ENCODE data around the gene TMPRSS9.

The TMPRSS9 gene

DNA sequence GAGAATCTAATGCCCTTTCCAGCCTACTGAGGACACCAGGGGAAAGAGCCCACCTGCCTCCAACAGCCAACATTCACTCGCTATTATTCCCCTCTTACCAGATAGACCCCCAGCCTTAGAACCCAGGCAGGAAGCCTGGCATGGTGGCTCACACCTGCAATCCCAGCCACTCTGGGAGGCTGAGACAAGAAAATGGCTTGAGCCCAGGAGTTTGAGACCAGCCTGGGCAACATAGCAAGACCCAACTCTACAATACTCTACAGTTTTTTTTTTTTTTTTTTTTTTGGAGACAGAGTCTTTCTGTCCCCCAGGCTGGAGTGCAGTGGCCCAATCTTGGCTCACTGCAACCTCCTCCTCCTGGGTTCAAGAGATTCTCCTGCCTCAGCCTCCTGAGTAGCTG, 100.2 kb downstream of the TMPRSS9 start:
- ChIA-PET POLR2A (interaction anchor here (0.6 to 5.7 kb wide), 3 partner anchors 12 to 164 kb away, joined by 3 to 62 read pairs (median 3); partner anchors contain the start of gene GADD45B), CTCF (interaction anchor here (0.9 kb wide), 1 partner anchor 160 kb away, joined by 6 read pairs; no protein-coding TSS in a partner anchor)
- H3K27ac ChIP-seq (ENCODE audit: extremely low read depth, low read depth, low read length): no peak overlapping the region
- no peaks in the 10 kb centered on the region for H3K36me3 ChIP-seq (ENCODE audit: control insufficient read depth in 2 of 2, insufficient read depth in 1 of 2, low read length in 2 of 2)
- TF ChIP-seq ZBTB1 (tag by site-specific recombination; IDR thresholded peaks at IDR 0.05): no peak
- peak; percentile 78; the same call in 1 of the 2 replicates for TF ChIP-seq ZNF121 (tag by site-specific recombination; IDR thresholded peaks at IDR 0.05)
- H3K9me3 ChIP-seq (ENCODE audit: control insufficient read depth, insufficient read depth, low read depth, low read length): no peaks in the 10 kb centered on the region
- no peak overlapping the region for H3K4me3 ChIP-seq (ENCODE audit: low read depth, low read length)
- H3K4me1 ChIP-seq (ENCODE audit: control insufficient read depth, insufficient read depth, low read length): no peaks in the 10 kb centered on the region; the same call in 1 of the 2 replicates

DNA sequence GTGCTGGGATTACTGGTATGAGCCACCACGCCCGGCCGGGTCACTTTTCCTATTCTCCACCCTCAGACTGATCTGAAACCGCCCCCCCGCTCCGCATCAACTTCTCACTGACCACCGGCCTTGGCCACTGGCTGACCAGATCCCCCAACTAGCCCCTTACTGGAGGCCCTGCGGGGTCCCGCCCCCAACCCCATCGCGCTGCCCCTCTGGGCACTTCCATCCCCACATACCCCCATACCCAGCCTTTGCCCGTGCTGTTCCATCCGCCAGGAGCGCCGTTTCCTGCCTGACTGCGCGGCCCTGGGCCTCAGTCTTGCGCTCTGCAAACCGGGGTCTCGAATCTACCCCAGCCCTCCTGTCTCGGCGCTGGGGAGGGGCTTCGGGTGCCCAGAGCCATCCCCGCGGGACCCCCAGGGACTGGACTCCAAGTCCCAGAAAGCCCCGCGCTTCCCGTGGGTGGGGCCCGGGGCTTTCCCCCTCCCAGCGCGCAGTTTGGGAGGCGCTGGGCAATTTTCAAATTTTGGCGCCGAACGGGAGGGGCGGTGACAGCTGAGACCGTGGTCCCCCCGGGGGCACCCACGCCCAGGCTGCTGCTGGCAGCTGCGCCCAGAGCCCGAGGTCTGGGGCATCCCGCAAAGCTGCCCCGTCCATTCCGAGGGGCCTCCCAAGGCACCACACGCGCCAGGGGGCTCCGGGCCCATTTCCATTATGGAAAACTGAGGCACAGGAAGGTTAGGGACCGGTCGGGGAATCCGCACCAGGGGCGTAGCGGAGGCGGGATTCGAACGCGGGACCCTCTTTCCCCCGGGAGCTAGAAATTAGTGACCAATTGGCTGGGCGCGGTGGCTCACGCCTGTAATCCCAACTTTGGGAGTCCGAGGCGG, 101.9 kb downstream of the TMPRSS9 start:
- CTCF ChIA-PET: interaction anchor here (0.6 to 3.5 kb wide), 3 partner anchors 12 to 149 kb away, joined by 4 to 13 read pairs (median 6); no protein-coding TSS in a partner anchor
- TF ChIP-seq ZBTB21 (tag by site-specific recombination; IDR thresholded peaks at IDR 0.05) (no peak), ZNF2 (tag by site-specific recombination; IDR thresholded peaks at IDR 0.05) (no peak), GLIS1 (tag by site-specific recombination; IDR thresholded peaks at IDR 0.05) (peak; percentile 64), ZNF366 (tag by site-specific recombination; conservative IDR thresholded peaks at IDR 0.05) (no peak), SCRT2 (tag by site-specific recombination; IDR thresholded peaks at IDR 0.05) (no peak), ZNF747 (tag by site-specific recombination; IDR thresholded peaks at IDR 0.05) (no peak), ZFHX2 (tag by site-specific recombination; conservative IDR thresholded peaks at IDR 0.05) (peak; percentile 28), ZNF211 (tag by site-specific recombination; IDR thresholded peaks at IDR 0.05; ENCODE audit: low read depth) (no peak), KLF8 (tag by site-specific recombination; IDR thresholded peaks at IDR 0.05) (0 out of 2 replicates have a peak, but pooled peaks have one; percentile 42), ZNF548 (tag by site-specific recombination; IDR thresholded peaks at IDR 0.05) (no peak), ZNF558 (tag by site-specific recombination; IDR thresholded peaks at IDR 0.05) (no peak), ZNF600 (tag by site-specific recombination; IDR thresholded peaks at IDR 0.05) (no peak), ZNF121 (tag by site-specific recombination; IDR thresholded peaks at IDR 0.05) (0 out of 2 replicates have a peak, but pooled peaks have one; percentile 31), ZNF701 (tag by site-specific recombination; IDR thresholded peaks at IDR 0.05) (no peak), PRDM1 (tag by site-specific recombination; IDR thresholded peaks at IDR 0.05) (no peak), RBAK (tag by site-specific recombination; IDR thresholded peaks at IDR 0.05) (no peak), KLF7 (tag by site-specific recombination; IDR thresholded peaks at IDR 0.05; ENCODE audit: borderline replicate concordance) (no peak), ZNF510 (tag by site-specific recombination; IDR thresholded peaks at IDR 0.05; ENCODE audit: insufficient replicate concordance) (no peak), KLF1 (tag by site-specific recombination; IDR thresholded peaks at IDR 0.05) (peak; percentile 48), ZBTB48 (tag by site-specific recombination; IDR thresholded peaks at IDR 0.05) (peak; percentile 38; the same call in 1 of the 2 replicates)
- TF ChIP-seq, protein P1, sequence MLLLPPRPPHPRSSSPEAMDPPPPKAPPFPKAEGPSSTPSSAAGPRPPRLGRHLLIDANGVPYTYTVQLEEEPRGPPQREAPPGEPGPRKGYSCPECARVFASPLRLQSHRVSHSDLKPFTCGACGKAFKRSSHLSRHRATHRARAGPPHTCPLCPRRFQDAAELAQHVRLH (tag by site-specific recombination; IDR thresholded peaks at IDR 0.05): no peak
- TF ChIP-seq, protein P2, sequence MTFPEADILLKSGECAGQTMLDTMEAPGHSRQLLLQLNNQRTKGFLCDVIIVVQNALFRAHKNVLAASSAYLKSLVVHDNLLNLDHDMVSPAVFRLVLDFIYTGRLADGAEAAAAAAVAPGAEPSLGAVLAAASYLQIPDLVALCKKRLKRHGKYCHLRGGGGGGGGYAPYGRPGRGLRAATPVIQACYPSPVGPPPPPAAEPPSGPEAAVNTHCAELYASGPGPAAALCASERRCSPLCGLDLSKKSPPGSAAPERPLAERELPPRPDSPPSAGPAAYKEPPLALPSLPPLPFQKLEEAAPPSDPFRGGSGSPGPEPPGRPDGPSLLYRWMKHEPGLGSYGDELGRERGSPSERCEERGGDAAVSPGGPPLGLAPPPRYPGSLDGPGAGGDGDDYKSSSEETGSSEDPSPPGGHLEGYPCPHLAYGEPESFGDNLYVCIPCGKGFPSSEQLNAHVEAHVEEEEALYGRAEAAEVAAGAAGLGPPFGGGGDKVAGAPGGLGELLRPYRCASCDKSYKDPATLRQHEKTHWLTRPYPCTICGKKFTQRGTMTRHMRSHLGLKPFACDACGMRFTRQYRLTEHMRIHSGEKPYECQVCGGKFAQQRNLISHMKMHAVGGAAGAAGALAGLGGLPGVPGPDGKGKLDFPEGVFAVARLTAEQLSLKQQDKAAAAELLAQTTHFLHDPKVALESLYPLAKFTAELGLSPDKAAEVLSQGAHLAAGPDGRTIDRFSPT (tag by site-specific recombination; IDR thresholded peaks at IDR 0.05): peak; percentile 52; the same call in 1 of the 2 replicates
- TF ChIP-seq, protein P3, sequence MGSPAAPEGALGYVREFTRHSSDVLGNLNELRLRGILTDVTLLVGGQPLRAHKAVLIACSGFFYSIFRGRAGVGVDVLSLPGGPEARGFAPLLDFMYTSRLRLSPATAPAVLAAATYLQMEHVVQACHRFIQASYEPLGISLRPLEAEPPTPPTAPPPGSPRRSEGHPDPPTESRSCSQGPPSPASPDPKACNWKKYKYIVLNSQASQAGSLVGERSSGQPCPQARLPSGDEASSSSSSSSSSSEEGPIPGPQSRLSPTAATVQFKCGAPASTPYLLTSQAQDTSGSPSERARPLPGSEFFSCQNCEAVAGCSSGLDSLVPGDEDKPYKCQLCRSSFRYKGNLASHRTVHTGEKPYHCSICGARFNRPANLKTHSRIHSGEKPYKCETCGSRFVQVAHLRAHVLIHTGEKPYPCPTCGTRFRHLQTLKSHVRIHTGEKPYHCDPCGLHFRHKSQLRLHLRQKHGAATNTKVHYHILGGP (tag by site-specific recombination; IDR thresholded peaks at IDR 0.05): no peak
- TF ChIP-seq, protein P4, sequence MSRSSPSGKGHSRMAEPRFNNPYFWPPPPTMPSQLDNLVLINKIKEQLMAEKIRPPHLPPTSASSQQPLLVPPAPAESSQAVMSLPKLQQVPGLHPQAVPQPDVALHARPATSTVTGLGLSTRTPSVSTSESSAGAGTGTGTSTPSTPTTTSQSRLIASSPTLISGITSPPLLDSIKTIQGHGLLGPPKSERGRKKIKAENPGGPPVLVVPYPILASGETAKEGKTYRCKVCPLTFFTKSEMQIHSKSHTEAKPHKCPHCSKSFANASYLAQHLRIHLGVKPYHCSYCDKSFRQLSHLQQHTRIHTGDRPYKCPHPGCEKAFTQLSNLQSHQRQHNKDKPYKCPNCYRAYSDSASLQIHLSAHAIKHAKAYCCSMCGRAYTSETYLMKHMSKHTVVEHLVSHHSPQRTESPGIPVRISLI (tag by site-specific recombination; IDR thresholded peaks at IDR 0.05): no peak
- TF ChIP-seq, protein P5, sequence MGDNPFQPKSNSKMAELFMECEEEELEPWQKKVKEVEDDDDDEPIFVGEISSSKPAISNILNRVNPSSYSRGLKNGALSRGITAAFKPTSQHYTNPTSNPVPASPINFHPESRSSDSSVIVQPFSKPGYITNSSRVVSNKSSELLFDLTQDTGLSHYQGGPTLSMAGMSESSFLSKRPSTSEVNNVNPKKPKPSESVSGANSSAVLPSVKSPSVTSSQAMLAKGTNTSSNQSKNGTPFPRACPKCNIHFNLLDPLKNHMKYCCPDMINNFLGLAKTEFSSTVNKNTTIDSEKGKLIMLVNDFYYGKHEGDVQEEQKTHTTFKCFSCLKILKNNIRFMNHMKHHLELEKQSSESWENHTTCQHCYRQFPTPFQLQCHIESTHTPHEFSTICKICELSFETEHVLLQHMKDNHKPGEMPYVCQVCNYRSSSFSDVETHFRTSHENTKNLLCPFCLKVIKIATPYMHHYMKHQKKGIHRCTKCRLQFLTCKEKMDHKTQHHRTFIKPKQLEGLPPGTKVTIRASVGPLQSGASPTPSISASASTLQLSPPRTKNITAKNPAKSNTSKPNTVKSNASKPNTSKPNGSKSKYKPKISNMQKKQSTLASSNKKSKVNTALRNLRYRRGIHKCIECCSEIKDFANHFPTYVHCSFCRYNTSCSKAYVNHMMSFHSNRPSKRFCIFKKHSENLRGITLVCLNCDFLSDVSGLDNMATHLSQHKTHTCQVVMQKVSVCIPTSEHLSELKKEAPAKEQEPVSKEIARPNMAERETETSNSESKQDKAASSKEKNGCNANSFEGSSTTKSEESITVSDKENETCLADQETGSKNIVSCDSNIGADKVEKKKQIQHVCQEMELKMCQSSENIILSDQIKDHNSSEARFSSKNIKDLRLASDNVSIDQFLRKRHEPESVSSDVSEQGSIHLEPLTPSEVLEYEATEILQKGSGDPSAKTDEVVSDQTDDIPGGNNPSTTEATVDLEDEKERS (tag by site-specific recombination; IDR thresholded peaks at IDR 0.05): no peak

More for the DNA sequence above, 101.9 kb downstream of the TMPRSS9 start:
- POLR2A ChIA-PET: interaction anchor here (0.5 to 5.7 kb wide), 6 partner anchors 8 to 133 kb away, joined by 3 to 62 read pairs (median 4); partner anchors contain the start of genes GADD45B and TIMM13
- peak overlapping the region; percentile 29 for H3K4me3 ChIP-seq (ENCODE audit: low read depth, low read length)
- H3K36me3 ChIP-seq (ENCODE audit: control insufficient read depth in 2 of 2, insufficient read depth in 1 of 2, low read length in 2 of 2): no peaks in the 10 kb centered on the region
- H3K27ac ChIP-seq (ENCODE audit: extremely low read depth, low read depth, low read length): peak overlapping the region; percentile 0; the same call in 1 of the 2 replicates
- no peaks in the 10 kb centered on the region for H3K9me3 ChIP-seq (ENCODE audit: control insufficient read depth, insufficient read depth, low read depth, low read length)
- H3K4me1 ChIP-seq (ENCODE audit: control insufficient read depth, insufficient read depth, low read length): no peaks in the 10 kb centered on the region

Measured in HEK293 (cell line).